ENCODE results near the gene BAIAP2.

BAIAP2 gene

GRCh38 chr17:81037798-81038733, 3.1 kb downstream of the BAIAP2 start:
- DNase-seq, result no peak

DNA sequence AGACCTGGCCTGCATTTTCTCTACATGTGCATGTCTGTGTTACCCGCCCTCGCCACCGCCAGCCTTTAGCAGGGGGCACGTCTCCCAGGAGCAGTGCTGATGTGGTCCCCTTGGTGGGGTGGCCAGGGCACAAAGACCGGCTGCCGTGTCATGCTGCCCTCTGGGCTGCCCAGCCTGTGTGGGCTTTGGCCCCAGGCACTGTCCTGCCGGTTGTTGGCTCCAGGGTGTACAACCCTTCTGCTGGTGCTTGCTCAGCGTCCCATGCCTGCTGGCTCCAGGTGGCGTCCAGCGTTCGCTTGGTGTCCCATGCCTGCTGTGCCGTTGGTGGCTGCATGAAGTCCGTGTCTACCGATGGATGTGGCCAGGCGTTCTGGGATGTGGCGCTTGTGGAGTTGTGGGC, 4.1 kb downstream of the BAIAP2 start:
- DNase-seq, result no peak

DNA sequence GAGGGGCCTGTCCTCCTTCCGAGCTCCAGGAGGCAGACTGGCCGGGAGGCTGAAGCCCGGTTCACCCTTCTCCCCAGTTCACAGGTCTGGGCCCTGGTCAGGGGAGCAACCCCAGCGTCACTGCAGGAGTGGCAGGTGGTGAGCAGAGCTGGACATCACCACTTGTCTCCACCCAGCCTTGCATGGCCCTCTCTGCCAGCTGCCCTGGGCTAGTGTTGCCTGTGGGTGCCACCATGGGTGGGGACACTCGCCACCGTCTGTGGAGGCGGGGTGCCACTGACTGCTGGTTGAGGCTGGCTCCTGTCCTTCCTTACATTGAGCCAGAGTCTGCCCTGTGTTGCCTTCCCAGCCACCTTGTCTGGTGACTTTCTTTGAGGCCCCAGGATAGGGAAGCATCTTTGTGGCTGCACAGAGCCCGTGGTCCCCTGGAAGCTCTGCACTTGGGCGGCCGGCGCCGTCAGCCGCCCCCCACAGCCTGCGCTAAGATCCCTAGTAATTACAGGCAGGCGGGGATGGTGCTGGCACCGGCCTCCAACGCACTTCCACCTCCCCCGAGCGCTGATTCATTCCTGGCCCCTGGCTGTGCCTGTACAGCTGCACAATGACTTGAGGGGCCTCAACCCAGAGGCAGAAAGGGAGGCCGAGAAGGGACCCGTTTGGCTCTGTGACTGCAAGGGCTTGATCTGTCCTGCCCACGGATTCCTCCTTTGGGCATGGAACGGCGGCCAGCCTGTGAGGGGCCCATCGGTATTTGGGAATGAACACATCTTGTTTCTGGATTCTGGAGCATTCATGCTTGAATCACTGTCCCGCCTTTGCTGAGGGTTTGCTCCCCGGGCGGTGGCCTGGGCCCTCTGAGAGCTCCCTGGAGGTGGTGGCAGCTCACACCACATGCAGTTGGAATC, 5.2 kb downstream of the BAIAP2 start:
- no peak for DNase-seq

DNA sequence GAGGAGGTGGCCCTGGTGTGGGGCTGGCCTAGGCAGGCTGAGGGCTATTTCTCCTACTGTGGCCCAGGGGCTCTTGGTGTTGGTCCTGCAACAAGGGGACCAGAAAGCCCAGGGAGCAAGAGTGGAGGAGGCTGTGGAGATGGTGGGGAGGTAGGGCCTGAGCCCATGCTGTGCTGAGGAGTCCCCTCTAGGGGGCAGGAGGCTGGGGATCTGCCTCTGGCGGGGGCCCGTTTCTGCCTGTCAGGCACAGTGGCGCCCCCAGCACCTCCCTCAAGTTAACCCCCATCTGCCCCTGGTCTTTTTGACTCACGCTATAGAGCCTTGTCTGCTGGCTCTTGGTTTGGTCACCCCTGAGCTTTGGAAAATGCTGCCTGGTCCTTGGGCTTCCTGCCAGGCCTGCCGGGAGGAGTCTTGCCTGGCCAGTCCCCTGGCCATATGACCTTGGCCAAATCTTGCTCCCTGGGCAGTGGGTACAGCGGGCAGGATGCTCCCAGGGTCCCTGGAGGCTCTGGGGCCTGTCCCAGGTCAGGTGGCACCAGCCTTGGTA, 5.9 kb downstream of the BAIAP2 start:
- DNase-seq, result peak in 1 of 2 experiments; percentile 37

DNA sequence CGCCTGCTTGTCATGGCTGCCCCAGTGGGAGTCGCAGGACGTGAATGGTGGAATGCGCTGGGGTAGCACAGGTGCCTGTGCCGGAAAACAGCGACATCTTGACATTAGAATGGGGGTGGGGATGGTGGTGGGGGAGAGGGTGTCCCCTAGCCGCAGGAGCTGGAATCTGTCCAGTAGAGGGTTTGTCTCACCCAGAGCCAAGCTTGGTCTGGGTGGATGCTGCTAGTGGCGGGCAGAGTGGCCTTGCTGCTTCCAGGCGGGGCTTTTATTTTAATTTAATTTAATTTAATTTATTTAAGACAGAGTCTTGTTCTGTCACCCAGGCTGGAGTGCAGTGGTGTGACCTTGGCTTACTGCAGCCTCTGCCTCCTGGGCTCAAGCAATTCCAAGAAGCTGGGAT, 7.7 kb downstream of the BAIAP2 start:
- no peak for DNase-seq

DNA sequence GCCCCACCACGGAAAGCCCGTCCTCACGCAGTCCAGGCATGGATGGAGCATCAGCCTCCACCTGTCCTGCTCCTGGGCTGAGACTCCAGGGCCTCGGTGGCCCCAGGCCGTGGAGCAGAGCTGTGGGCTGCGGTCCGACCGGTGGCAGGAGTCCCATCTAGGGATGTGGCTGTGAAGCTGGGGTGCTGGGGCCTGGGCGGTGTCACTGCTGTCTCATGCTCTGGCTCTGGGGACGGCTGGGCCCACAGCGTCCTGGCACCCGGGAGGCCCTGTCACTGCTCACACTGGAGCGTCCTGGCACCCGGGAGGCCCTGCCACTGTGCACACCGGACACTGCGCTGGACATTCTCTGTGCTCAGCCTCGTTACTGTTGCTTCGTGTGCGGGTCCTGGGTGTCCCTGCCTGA, 8.4 kb downstream of the BAIAP2 start:
- DNase-seq, result no peak

DNA sequence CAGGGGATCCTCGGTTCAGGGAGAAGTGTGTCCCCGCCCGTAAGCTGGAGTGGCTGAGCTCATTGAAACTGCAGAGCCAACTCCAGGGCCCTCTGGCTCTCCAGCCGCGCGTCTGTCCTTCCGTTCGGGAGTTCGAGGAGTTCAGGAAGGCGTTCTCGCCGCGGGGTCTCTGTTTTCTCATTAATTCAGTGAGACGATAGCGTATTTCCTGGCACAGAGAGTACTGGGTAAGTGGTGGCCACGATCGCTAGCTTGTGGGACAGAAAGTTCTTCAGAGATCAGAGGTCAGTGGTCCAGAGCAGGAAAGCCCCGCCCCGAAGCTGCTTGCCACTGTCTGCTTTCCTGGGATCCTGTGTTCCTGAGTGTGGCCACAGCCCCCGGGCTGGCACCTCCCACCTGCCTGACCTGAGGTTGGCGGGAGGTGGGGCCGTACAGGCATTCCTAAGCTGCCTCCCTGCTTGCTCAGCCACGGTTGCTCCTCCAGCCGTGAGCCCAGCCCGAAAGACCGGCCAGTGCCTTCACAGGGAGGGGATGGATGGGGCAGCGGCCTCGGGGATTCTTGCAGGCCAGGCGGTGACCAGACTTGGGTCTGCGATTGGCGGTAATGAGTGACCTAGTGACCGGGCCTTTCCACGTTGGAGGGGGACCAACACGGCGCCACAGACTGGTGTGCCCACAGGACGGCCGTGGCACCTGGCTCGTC, 8.9 kb downstream of the BAIAP2 start:
- DNase-seq, result no peak

DNA sequence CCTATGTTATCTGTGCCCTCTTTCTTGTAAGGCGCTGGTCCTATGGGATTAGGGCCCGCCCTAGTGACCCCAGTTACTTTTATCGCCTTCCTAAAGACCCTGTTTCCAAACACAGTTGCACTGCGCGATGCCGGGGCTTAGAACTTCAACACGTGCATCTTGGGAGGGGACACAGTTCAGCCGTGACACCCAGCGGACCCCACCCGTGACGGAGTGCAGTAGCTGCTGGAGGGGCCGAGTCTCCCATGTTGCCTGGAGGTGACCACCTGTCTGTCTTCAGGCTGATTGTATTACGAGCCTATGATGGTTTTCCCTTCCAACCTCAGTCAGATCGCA, 9.4 kb downstream of the BAIAP2 start:
- DNase-seq, result no peak

DNA sequence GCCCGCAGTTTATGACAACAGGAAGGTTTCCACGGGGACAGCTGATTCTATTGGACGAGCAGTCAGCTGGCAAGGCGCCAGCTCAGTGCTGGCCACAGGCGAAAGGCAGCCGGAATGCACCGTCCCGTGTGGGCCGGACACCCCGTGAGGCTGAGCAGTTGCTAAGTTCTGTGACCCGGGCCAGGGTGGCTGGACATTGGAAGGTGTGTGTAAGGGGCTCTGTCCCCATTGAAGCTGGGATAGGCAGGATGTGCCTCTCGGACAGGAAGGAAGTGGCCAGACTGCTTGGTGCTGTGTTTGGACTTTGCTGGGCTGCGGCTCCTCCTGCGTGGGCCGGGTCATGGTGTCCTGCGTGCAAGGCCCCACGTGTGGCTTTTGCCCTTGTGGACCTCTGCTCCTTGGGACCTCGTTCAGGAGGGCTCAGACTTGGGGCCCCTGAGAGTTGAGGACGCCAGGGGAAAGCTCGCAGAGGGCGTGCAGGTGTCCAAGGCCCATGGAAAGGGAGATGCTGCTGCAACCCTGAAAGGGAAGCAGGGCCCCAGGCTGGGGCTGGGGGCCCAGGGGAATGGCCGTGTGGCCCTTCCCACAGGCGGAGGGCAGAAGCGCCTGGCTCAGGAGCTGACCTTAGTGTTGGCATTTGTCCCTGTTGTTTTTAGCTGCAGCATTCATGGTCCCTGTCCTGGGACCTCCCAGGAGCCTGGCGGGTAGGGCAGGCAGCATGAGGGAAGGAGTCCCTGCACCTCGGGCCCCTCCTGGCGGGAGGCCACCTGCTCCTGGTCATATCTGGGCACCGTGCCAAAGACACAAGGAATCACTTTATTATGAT, 10.0 kb downstream of the BAIAP2 start:
- DNase-seq, result no peak

DNA sequence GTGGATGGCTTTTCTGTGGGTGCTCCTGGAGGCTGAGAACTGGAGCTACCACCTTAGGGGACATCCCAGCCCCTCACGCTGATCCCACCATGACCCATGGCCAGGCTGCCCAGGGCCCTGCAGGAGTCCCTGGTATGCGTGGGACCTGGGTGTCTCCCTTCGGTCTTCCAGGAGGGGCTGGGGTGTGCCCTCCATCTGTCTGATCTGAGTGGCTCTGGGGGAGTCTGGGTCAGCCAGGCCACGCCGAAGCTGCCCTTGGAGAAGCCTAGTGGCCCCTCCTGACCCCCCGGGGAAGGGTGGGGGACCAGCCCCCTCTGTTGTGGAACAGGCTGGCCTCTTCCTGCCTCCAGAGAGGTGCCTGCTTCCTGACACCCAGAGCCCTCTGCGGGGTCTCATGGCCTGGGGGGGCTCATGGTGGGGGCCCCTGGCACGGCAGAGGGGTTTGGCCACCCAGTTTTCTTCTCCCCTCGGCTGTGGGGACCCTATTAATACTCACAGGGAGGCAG, 10.7 kb downstream of the BAIAP2 start:
- no peak for DNase-seq

DNA sequence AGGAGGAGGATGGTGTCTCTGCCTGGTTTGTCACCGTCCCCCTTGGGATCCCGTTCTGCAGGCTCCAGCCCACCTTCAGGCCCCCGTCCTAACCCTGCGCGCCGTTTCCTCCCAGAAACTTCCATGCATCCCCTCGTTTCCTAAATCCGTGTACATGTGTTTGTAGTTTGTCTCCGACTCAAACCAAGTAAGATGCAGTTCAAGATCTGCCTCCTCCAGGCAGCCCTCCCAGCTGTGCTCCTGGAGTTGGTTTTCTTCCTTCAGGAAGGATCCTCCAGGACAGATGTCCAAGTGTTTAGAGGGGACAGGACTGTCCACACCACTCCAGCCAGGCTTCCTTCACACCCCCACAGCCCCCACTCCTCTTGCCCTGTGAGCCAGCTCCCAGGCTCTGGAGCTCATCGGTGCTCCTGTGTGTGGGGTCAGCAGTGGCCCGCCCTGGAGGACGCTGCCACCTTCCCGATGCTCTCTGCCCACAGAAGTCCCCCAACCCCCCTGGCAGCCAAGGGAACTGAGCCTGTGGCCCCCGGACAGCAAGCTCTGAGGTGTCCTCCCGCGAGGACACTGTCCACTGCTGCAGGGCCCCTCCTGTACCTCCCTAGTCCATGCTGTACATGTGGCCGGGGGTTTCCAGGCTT, 11.3 kb downstream of the BAIAP2 start:
- DNase-seq, result no peak

GRCh38 chr17:81046770-81047359, 11.9 kb downstream of the BAIAP2 start:
- DNase-seq, result no peak

DNA sequence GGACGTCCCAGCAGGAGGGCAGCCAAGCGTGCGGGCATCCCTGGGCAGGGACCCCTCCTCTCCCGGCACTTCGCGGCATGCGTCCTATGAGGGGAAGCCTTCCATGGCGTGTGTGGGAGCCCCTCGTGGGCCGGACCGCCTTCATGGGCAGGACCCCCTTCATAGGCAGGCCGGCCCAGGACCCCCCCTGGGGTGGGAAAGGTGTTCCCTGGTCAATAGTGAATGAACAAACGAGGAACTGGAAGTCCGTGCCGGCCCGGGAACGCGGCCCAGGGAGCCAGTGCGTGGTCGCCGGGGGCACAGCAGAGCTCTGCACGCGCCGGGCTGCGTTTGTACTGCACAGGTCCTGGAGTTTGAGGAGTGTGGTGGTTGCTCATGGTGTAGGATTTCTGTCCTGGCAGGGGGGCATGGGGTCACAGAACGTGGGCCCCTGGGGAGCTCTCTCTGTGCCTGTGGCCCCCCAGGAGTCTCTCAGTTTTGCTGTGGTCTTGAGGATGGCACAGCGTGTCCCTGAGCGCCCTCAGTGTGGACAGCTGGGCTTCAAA, 13.9 kb downstream of the BAIAP2 start:
- DNase-seq, result no peak

DNA sequence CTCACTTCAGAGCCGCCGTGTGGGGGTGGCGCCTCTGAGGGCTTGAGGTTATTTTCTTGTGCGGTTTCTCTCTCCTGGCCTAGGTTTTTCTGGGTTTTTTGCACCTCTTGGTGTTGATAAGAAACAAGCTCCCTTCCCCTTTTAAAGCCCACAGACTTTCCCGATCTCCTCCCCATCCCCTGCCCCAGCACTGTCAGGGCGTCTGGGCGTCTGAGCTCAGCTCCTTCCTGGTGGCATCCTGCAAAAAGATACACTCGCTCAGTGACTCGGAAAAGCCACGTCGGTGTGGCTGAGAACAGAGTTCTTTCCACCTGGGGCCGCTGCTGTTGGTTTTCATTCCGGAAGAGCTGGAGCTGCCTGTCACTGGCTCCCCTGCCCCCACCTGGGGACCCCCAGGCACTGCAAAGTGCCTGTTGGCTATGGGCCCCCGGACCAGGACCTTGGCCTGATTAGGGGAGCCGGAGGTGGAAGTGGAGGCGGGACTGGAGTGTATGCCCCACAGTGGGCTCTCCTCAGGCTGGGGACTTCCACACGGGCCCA, 14.5 kb downstream of the BAIAP2 start:
- DNase-seq, result no peak

DNA sequence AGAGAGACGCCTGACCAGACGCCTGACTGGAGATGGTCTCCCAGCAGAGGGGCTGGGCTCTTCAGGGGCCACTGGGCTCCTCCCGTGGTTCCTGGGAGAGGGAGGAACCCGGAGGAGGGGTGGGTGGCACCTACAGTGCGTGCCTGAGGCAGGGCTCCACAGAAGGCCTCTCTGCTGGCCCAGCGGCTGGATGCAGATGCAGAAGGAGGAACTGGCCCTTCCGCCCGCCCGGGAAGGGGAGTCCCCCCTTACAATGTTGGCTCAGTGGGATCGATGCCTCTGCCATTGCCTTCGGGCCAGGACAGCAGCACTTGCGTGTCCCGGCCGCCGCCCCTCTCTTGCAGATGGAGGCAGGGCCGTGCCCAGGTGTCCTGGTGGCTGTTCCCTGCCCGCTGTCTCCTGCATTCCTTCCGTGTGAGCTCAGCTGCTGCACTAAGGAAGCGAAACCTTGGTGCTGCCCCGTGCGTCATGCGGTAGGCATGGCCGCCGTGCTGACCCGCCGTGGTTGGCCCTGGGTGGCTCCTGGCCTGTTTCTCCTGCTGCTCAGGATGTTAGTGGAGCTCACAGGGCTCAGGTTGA, 15.1 kb downstream of the BAIAP2 start:
- no peak for DNase-seq

- no peak for DNase-seq
Measured at GRCh38 chr17:81050645-81051625, 16.0 kb downstream of the BAIAP2 start.

- no peak for DNase-seq
Measured at GRCh38 chr17:81052199-81052997, 17.4 kb downstream of the BAIAP2 start.
